DMS153 treated with DMSO at 0.1 percent for 48 hours (cell line): ENCODE results near the gene IL17B.

ENCODE experiments used
- DNase-seq: peaks from one replicate; lab custom pipeline; 2025; ENCODE audit not compliant: unreplicated experiment; lab: John Stamatoyannopoulos, UW

The IL17B gene

GRCh38 chr5:149380466-149381121 lies 1.5 kb upstream of the IL17B start:
- no peak for DNase-seq

- no peak for DNase-seq
Measured at GRCh38 chr5:149379818-149380374, 804 bp upstream of the IL17B start.

- DNase-seq, result no peak
Measured at GRCh38 chr5:149378241-149378820, 761 bp downstream of the IL17B start.

- no peak for DNase-seq
Measured at GRCh38 chr5:149376711-149377447, 2.2 kb downstream of the IL17B start.

GRCh38 chr5:149376104-149376503 lies 3.0 kb downstream of the IL17B start:
- no peak for DNase-seq

GRCh38 chr5:149375434-149375833 lies 3.7 kb downstream of the IL17B start:
- DNase-seq, result no peak

GRCh38 chr5:149374801-149375200 lies 4.3 kb downstream of the IL17B start:
- no peak for DNase-seq

GRCh38 chr5:149374303-149374702 lies 4.8 kb downstream of the IL17B start:
- no peak for DNase-seq

GRCh38 chr5:149372932-149373331 lies 6.2 kb downstream of the IL17B start:
- DNase-seq, result no peak

GRCh38 chr5:149372076-149372795 lies 6.9 kb downstream of the IL17B start:
- DNase-seq, result no peak

- DNase-seq, result peak; percentile 2
Measured at GRCh38 chr5:149371296-149371962, 7.7 kb downstream of the IL17B start.

- no peak for DNase-seq
Measured at GRCh38 chr5:149370878-149371277, 8.2 kb downstream of the IL17B start.

- DNase-seq, result no peak
Measured at GRCh38 chr5:149367972-149368645, 11.0 kb downstream of the IL17B start.

GRCh38 chr5:149367249-149367971 lies 11.7 kb downstream of the IL17B start:
- peak; percentile 17 for DNase-seq

GRCh38 chr5:149366169-149366729 lies 12.8 kb downstream of the IL17B start:
- no peak for DNase-seq

- DNase-seq, result no peak
Measured at GRCh38 chr5:149365418-149365817, 13.7 kb downstream of the IL17B start.

- no peak for DNase-seq
Measured at GRCh38 chr5:149364719-149365118, 14.4 kb downstream of the IL17B start.

GRCh38 chr5:149363936-149364335 lies 15.2 kb downstream of the IL17B start:
- DNase-seq, result no peak

GRCh38 chr5:149363358-149363757 lies 15.7 kb downstream of the IL17B start:
- no peak for DNase-seq
